GM19467 (cell line): ENCODE measurements around the gene PDE6B.
"Not testable (repeated sequence)": the region's sequence is repeated elsewhere in the genome, so short reads cannot be mapped to it uniquely, and the experiment has no call there.

Experiments used
- ATAC-seq: cut with Tn5 transposase; IDR thresholded peaks from one replicate; pipeline ENCODE4 v1.9.1; 2021; ENCODE audit warnings: mild to moderate bottlenecking, moderate library complexity; ENCODE audit not compliant: unreplicated experiment

Gene PDE6B

GRCh38 chr4:703336-704197 is 78.2 kb downstream of the PDE6B start:
- ATAC-seq, result no peak

GRCh38 chr4:704198-704891 is 79.0 kb downstream of the PDE6B start:
- no peak for ATAC-seq

- ATAC-seq, result no peak
Observed at GRCh38 chr4:704971-705277, 79.6 kb downstream of the PDE6B start.

- peak; percentile 92 for ATAC-seq
Observed at GRCh38 chr4:705278-706082, 80.1 kb downstream of the PDE6B start, which contains the start of gene PCGF3. Gene PCGF3 (plus strand): TSS chr4:705832. CDS start chr4:733681, 27,849 bp downstream.

GRCh38 chr4:706083-706633 is 80.8 kb downstream of the PDE6B start:
- not testable (repeated sequence) for ATAC-seq

GRCh38 chr4:706834-707598 is 81.6 kb downstream of the PDE6B start:
- ATAC-seq, result no peak

GRCh38 chr4:707929-708630 is 82.7 kb downstream of the PDE6B start:
- ATAC-seq, result no peak

- ATAC-seq, result no peak
Observed at GRCh38 chr4:708631-708933, 83.2 kb downstream of the PDE6B start.

- no peak for ATAC-seq
Observed at GRCh38 chr4:709348-709747, 84.0 kb downstream of the PDE6B start.

- no peak for ATAC-seq
Observed at GRCh38 chr4:710116-710515, 84.7 kb downstream of the PDE6B start.

- no peak for ATAC-seq
Observed at GRCh38 chr4:710916-711315, 85.5 kb downstream of the PDE6B start.

GRCh38 chr4:712093-712492 is 86.7 kb downstream of the PDE6B start:
- ATAC-seq, result no peak

GRCh38 chr4:712916-713632 is 87.7 kb downstream of the PDE6B start:
- ATAC-seq, result no peak

- ATAC-seq, result no peak
Observed at GRCh38 chr4:714087-714486, 88.7 kb downstream of the PDE6B start.

GRCh38 chr4:717601-718320 is 92.4 kb downstream of the PDE6B start:
- no peak for ATAC-seq

GRCh38 chr4:718460-718859 is 93.1 kb downstream of the PDE6B start:
- ATAC-seq, result no peak
